DMS 273 (cell line): ENCODE data around the gene ZIC4.
A peak's percentile ranks its signal among the peaks of the same experiment; 100 is the strongest.

Experiments
- DNase-seq: peaks from one replicate; lab custom pipeline; 2025; ENCODE audit not compliant: unreplicated experiment; lab: John Stamatoyannopoulos, UW

Gene ZIC4

GRCh38 chr3:147405231-147406027 is 914 bp downstream of the ZIC4 start:
- no peak for DNase-seq

GRCh38 chr3:147404800-147405230 is 1.5 kb downstream of the ZIC4 start:
- no peak for DNase-seq

- no peak for DNase-seq
These were observed 2.1 kb downstream of the ZIC4 start for GRCh38 chr3:147404000-147404799.

GRCh38 chr3:147403511-147403910 is 2.8 kb downstream of the ZIC4 start:
- no peak for DNase-seq

- no peak for DNase-seq
These were observed 4.2 kb downstream of the ZIC4 start for GRCh38 chr3:147402159-147402558.

GRCh38 chr3:147401421-147401820 is 4.9 kb downstream of the ZIC4 start:
- DNase-seq: no peak

- no peak for DNase-seq
These were observed 5.3 kb downstream of the ZIC4 start for GRCh38 chr3:147400999-147401398.

- DNase-seq: no peak
These were observed 6.2 kb downstream of the ZIC4 start for GRCh38 chr3:147400111-147400510.

GRCh38 chr3:147398813-147399534 is 7.4 kb downstream of the ZIC4 start:
- DNase-seq: no peak

- DNase-seq: no peak
These were observed 8.2 kb downstream of the ZIC4 start for GRCh38 chr3:147397875-147398812.

GRCh38 chr3:147397155-147397874 is 9.0 kb downstream of the ZIC4 start:
- DNase-seq: no peak

GRCh38 chr3:147396712-147397046 is 9.7 kb downstream of the ZIC4 start:
- no peak for DNase-seq

GRCh38 chr3:147395899-147396711 is 10.2 kb downstream of the ZIC4 start:
- DNase-seq: no peak

- no peak for DNase-seq
These were observed 11.5 kb downstream of the ZIC4 start for GRCh38 chr3:147394884-147395225.

- DNase-seq: no peak
These were observed 12.1 kb downstream of the ZIC4 start for GRCh38 chr3:147393943-147394883.

- peak; percentile 67 for DNase-seq
These were observed 12.9 kb downstream of the ZIC4 start for GRCh38 chr3:147393261-147393942.

- no peak for DNase-seq
These were observed 13.8 kb downstream of the ZIC4 start for GRCh38 chr3:147392625-147392946.
